GM21526 (cell line): Measurements from ENCODE around the gene BTRC.
"Not testable (repeated sequence)": the region's sequence is repeated elsewhere in the genome, so short reads cannot be mapped to it uniquely, and the experiment has no call there.

Experiments used
- ATAC-seq: cut with Tn5 transposase; IDR thresholded peaks from one replicate; pipeline ENCODE4 v1.9.1; 2021; ENCODE audit warnings: moderate library complexity; ENCODE audit not compliant: unreplicated experiment, low FRiP score

Gene BTRC

GRCh38 chr10:101353692-101354327 is at the start of gene BTRC:
TSS of gene BTRC (plus strand) at chr10:101354165. CDS start at chr10:101354181, 16 bp downstream.
- ATAC-seq, result peak; percentile 89

GRCh38 chr10:101304316-101304715 is 49.6 kb upstream of the BTRC start:
- no peak for ATAC-seq

- ATAC-seq, result no peak
Measured at GRCh38 chr10:101305320-101306241, 48.4 kb upstream of the BTRC start.

GRCh38 chr10:101308051-101308450 is 45.9 kb upstream of the BTRC start:
- ATAC-seq, result no peak

- ATAC-seq, result no peak
Measured at GRCh38 chr10:101310529-101311184, 43.3 kb upstream of the BTRC start.

- ATAC-seq, result no peak
Measured at GRCh38 chr10:101311185-101312066, 42.5 kb upstream of the BTRC start.

- ATAC-seq, result no peak
Measured at GRCh38 chr10:101319241-101319915, 34.6 kb upstream of the BTRC start.

- no peak for ATAC-seq
Measured at GRCh38 chr10:101321073-101321472, 32.9 kb upstream of the BTRC start.

GRCh38 chr10:101322266-101323108 is 31.5 kb upstream of the BTRC start:
- ATAC-seq, result no peak

GRCh38 chr10:101323495-101323894 is 30.5 kb upstream of the BTRC start:
- ATAC-seq, result no peak

- ATAC-seq, result not testable (repeated sequence)
Measured at GRCh38 chr10:101327454-101327853, 26.5 kb upstream of the BTRC start.

GRCh38 chr10:101329341-101330032 is 24.5 kb upstream of the BTRC start:
- ATAC-seq, result no peak

GRCh38 chr10:101330231-101330630 is 23.7 kb upstream of the BTRC start:
- ATAC-seq, result no peak

GRCh38 chr10:101330631-101331225 is 23.2 kb upstream of the BTRC start:
- ATAC-seq, result no peak

- no peak for ATAC-seq
Measured at GRCh38 chr10:101331956-101332355, 22.0 kb upstream of the BTRC start.

GRCh38 chr10:101334259-101334658 is 19.7 kb upstream of the BTRC start:
- not testable (repeated sequence) for ATAC-seq

- no peak for ATAC-seq
Measured at GRCh38 chr10:101336382-101336781, 17.6 kb upstream of the BTRC start.

GRCh38 chr10:101337836-101338235 is 16.1 kb upstream of the BTRC start:
- no peak for ATAC-seq
